Stimulated activated memory B cell treated with anti-CD40 and anti-IgM and Interleukin-4, amounts not matched to agents 10 μg/mL and 1 μg/mL and 100 μg/mL, for 72 hours (primary cell): ENCODE results near the gene MYLK2.
A peak's percentile ranks its signal among the peaks of the same experiment; 100 is the strongest.

Experiments
- ATAC-seq: fragments of 150-1000 bp; cut with Tn5 transposase; 2 replicates; pipeline ENCODE4 v1.10.0; 2021
- H3K27ac Mint-ChIP-seq: one replicate; pipeline ENCODE4 v1.8.0; 2022; ENCODE audit warnings: mild to moderate bottlenecking, mixed read lengths
- H3K27me3 Mint-ChIP-seq: one replicate; pipeline ENCODE4 v1.8.0; 2022; ENCODE audit warnings: mixed read lengths
- H3K36me3 Mint-ChIP-seq: one replicate; pipeline ENCODE4 v1.8.0; 2022; ENCODE audit warnings: mixed read lengths
- H3K4me1 Mint-ChIP-seq: one replicate; pipeline ENCODE4 v1.8.0; 2022; ENCODE audit warnings: mixed read lengths
- H3K4me3 Mint-ChIP-seq: one replicate; pipeline ENCODE4 v1.8.0; 2022; ENCODE audit warnings: mild to moderate bottlenecking, moderate library complexity, mixed read lengths
- H3K9me3 Mint-ChIP-seq: one replicate; pipeline ENCODE4 v1.8.0; 2022; ENCODE audit warnings: mixed read lengths

MYLK2 gene

DNA sequence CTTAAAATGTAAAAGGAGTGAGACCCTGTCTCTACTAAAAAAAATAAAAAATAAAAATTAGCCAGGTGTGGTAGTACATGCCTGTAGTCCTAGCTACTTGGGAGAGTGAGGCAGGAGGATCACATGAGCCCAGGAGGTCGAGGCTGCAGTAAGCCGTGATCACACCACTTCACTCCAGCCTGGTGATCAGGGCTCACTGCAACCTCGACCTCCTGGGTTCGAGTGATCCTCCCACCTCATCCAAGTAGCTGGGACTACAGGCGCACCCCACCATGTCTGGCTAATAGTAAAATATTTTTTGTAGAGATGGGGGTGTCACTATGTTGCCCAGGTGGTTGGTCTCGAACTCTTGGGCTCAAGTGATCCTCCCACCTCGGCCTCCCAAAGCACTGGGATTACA, 34.3 kb downstream of the MYLK2 start:
- Mint-ChIP-seq H3K27ac (no peak overlapping the region), H3K4me3 (no peak overlapping the region), H3K4me1 (peaks cover 7% of the 10 kb centered on the region), H3K27me3 (peaks cover 33% of the 10 kb centered on the region), H3K9me3 (no peaks in the 10 kb centered on the region), H3K36me3 (no peaks in the 10 kb centered on the region)
- no peak for ATAC-seq

DNA sequence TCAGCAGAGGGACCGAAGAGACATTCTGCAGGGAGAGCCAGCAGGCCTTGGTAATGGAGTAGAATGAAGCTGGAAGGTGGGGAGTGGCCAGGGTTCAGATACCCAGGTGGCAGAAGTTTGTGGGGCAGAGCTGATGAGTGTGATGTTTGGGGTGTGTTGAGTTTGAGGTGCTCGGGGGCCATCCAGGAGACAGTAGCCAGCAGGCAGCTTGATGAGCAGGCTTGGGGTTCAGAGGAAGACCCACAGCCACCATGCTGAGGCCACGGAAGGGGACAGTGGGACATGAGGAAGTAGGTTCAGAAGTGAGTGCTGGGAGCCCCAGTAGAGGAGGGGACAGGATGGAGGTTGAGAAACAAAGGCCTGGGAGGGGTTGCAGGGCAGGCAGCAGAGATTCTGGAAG, 37.4 kb downstream of the MYLK2 start:
- no peaks in the 10 kb centered on the region for H3K36me3 Mint-ChIP-seq
- H3K27ac Mint-ChIP-seq = no peak overlapping the region
- ATAC-seq = no peak
- H3K4me1 Mint-ChIP-seq = peaks cover 15% of the 10 kb centered on the region
- no peak overlapping the region for H3K4me3 Mint-ChIP-seq
- peaks cover 14% of the 10 kb centered on the region for H3K27me3 Mint-ChIP-seq
- no peaks in the 10 kb centered on the region for H3K9me3 Mint-ChIP-seq

DNA sequence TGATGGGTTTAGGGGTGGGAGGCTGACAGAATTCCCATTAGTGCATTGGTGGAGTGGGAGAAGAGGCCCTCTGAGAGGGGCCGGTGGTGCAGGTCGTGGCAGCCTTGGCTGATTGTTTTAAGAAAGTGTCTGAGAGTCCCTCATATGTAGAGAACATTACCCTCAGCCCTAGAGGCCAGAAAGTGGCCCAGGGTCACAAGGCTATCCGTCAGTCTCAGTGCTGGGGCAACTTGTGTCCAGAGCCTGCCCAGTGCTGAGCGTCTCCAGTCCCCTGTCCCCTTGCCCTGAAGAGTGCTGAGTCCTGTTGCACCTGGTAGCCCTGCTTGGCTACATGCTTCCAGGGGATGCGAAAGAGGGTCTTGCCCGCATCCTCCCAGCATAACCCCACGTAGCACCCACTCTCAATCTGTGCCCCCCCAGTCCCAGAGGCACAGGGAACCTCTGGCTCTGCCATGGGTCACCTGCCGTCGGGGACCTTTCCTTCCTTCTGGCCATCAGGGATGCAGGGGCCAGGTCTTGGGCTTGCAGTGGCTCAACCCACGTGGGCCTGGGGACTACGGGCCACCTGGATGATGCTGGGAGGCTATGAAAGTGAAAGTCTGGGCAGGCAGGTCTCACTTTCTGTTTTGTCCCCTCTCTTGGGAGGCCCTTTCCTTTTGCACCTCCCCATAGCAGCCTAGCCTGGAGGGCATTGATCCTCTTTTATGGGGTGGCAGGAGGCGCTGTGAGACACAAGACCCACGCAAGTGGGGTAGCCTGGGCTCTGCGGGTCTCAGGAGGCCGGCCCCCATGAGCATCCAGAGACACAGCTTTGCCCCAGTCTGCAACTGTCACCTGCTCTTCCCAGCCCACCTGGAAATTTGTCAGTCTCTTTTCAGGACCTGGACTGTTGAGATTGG, 39.0 kb downstream of the MYLK2 start:
- H3K27ac Mint-ChIP-seq = no peak overlapping the region
- ATAC-seq = peak; percentile 80

DNA sequence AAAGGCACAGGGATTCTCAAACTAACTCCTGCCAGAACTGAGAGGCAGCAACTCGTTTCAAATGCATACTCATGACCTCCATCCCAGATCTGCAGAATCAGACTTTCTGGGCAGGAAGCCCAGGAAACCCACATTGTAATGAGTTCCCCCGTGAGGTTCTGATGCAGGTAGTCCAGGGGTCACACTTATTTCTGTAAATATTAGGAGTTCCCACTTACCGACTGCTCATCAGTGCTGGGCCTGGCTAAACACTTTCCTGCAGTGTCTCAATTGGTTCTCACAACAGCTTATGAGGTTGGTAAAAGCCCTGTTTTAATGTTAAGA, 39.6 kb downstream of the MYLK2 start:
- no peak overlapping the region for H3K27ac Mint-ChIP-seq
- peaks cover 19% of the 10 kb centered on the region for H3K27me3 Mint-ChIP-seq
- H3K36me3 Mint-ChIP-seq = no peaks in the 10 kb centered on the region
- H3K9me3 Mint-ChIP-seq = no peaks in the 10 kb centered on the region
- ATAC-seq = no peak
- peaks cover 22% of the 10 kb centered on the region for H3K4me1 Mint-ChIP-seq
- no peak overlapping the region for H3K4me3 Mint-ChIP-seq

More for the DNA sequence above, 39.0 kb downstream of the MYLK2 start:
- H3K4me1 Mint-ChIP-seq = peaks cover 22% of the 10 kb centered on the region
- peaks cover 19% of the 10 kb centered on the region for H3K27me3 Mint-ChIP-seq
- H3K4me3 Mint-ChIP-seq = no peak overlapping the region
- no peaks in the 10 kb centered on the region for H3K36me3 Mint-ChIP-seq
- H3K9me3 Mint-ChIP-seq = no peaks in the 10 kb centered on the region

DNA sequence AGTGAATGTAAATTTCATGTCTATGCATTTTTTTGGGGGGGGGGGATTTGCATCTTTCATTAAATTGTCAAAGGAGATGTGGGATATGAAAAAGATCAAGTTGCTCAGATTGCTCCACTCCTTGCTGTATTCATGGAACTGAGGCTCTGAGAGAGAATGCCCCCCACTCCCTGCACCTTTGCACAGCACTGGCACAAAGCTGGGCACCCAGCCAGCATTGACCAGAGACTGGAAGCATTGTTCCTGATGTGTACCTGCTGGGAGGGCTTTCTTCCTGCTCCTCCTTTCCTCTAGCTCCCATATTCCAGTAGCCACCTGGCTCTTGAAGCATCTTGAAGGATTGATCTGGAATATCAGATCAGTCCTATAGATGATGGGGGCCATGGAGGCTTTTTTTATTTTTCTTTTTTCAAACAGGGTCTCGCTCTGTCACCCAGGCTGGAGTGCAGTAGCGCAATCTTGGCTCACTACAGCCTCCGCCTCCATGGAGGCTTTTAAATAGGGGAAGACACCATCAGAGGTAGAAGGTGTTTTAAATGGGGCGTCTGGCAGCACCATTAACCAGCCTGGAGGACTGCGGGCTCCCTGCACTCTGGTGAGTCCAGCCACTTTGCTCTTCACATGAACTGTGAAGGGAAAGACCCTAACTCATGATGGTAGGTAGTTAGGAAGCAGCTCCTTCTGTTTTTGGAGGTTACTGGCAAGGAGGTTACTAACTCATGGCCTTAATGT, 40.3 kb downstream of the MYLK2 start:
- Mint-ChIP-seq H3K27me3 (peaks cover 19% of the 10 kb centered on the region), H3K27ac (no peak overlapping the region), H3K4me3 (no peak overlapping the region), H3K9me3 (no peaks in the 10 kb centered on the region), H3K4me1 (peaks cover 22% of the 10 kb centered on the region), H3K36me3 (no peaks in the 10 kb centered on the region)
- ATAC-seq = no peak

DNA sequence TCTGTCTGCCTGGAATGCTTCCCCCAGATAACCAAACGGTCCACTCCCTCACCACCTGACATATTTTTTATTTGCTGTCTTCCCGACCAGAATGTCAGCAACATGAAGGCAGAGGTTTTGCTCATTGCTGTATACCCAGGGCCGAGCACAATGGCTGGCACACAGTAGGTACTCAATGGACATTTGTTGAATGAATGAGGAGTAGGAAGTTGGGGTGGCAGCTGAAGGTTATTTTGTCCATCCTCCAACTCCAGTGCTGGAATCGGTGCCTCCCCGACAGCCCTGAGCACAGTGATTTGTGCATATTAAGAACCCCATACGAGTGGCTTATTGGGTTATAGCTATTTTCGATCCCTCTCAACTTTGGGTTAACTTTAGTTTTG, 40.8 kb downstream of the MYLK2 start:
- H3K36me3 Mint-ChIP-seq = no peaks in the 10 kb centered on the region
- no peak overlapping the region for H3K27ac Mint-ChIP-seq
- no peak for ATAC-seq
- no peak overlapping the region for H3K4me3 Mint-ChIP-seq
- H3K9me3 Mint-ChIP-seq = no peaks in the 10 kb centered on the region
- peaks cover 22% of the 10 kb centered on the region for H3K4me1 Mint-ChIP-seq
- peaks cover 19% of the 10 kb centered on the region for H3K27me3 Mint-ChIP-seq

DNA sequence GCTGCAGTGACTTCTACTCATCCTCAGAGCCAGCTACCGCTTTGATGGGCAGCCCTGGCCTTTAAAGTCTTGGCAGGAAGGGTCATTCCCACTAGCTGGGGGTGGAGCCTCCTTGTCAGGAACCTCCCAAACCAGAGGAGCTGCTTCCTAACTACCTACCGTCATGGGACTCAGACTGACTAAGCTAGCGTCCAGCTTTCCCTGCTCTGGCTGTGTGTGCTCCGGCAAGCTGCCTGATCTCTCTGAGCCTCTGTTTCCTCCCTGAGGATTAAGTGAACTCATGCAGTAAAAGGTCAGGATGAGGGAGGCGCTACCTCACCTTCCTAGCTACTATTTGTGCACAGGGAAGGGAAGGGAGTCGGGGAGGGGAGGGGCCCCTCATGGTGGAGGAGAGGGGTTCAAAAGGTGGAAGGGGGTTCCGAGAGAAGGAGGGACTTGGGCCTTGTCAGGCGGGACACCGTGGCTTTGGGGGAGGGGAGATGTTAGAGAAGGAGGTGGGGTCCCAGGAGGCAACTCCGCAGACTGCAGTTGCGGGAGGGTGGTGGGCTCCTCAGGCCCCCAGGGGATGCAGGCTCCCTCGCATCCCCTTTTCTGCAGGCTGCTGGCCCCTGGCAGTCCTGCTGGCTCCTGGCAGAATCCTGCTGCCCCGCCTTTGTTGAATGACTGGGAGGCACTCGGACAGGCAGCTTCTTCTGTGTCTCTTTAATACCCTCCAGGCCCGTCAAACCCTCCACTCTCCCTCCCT, 41.4 kb downstream of the MYLK2 start:
- Mint-ChIP-seq H3K4me1 (peaks cover 22% of the 10 kb centered on the region), H3K36me3 (no peaks in the 10 kb centered on the region), H3K27ac (no peak overlapping the region), H3K4me3 (peak overlapping the region; percentile 11), H3K27me3 (peaks cover 19% of the 10 kb centered on the region), H3K9me3 (no peaks in the 10 kb centered on the region)
- no peak for ATAC-seq

DNA sequence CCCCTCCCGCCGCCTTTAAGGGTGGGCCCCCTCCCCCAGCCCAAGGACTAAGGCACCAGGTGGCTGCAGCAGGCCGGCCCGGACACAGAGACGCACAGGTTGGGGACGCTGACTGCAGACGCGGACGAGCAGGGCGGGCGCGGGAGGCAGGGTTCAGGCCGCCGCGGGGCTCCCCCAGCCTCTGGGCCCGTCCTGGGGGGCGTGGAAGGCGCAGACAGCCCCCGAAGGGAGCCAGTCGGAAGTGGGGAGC, 41.9 kb downstream of the MYLK2 start:
- peak; percentile 46 for ATAC-seq
- H3K36me3 Mint-ChIP-seq = no peaks in the 10 kb centered on the region
- H3K4me3 Mint-ChIP-seq = peak overlapping the region; percentile 11
- H3K4me1 Mint-ChIP-seq = peaks cover 22% of the 10 kb centered on the region
- H3K9me3 Mint-ChIP-seq = no peaks in the 10 kb centered on the region
- peaks cover 19% of the 10 kb centered on the region for H3K27me3 Mint-ChIP-seq
- H3K27ac Mint-ChIP-seq = no peak overlapping the region

DNA sequence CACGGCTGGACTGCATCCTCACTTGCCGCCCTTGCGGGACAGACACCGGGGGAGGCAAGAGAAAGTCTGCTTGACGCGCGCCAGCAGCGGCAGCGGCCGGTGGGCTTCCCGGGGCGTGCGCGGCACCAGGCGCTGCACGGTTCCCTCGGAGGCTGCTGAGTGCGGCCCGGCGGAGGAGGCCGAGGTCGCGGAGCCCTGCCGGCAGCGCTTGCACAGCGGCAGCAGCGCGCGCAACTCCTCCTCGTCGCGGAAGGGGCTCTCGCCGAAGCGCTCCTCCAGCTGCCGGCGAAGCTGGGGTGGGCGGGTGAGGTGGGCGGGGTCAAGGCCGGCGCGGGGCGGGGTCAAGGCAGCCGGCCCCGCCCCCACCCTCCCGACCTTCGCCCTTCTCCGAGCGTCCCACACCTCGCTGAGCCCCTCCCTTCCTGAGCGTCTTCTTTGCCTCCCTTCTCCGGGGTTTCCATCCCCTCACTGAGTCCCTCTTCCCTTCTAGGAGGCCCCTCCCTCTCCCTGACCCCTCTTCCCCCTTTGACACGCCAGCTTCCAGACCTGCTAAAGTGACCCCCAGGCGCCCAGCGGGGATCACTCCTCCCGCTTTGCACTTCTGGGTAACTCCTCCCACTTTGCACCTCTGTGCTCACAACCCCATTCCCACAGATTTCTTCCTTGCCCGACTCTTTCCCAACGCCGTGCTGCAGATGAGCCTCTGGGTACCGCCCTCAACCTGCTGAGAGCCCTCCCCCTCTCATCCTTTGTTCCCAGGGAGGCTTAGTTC, 42.4 kb downstream of the MYLK2 start:
- H3K4me1 Mint-ChIP-seq = peaks cover 22% of the 10 kb centered on the region
- peak overlapping the region; percentile 18 for H3K27ac Mint-ChIP-seq
- peak overlapping the region; percentile 70 for H3K4me3 Mint-ChIP-seq
- peak; percentile 79 for ATAC-seq
- no peaks in the 10 kb centered on the region for H3K9me3 Mint-ChIP-seq
- H3K27me3 Mint-ChIP-seq = peaks cover 19% of the 10 kb centered on the region
- H3K36me3 Mint-ChIP-seq = no peaks in the 10 kb centered on the region

DNA sequence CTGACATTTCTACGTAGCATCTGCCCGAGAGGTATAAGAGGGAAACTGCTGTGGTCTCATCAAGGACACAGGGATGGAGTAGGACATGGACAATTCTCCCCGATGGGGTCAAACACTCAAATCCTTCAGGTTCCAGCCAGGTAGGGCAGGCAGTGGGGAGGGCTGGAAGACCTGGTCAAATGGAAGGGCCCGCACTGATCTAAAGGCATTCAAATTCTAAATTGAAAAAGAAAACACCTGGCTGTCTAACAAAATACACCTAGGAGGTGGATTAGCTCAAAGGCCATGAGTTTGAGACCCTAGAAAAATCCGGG, 43.0 kb downstream of the MYLK2 start:
- H3K4me1 Mint-ChIP-seq = peaks cover 23% of the 10 kb centered on the region
- H3K27me3 Mint-ChIP-seq = peaks cover 19% of the 10 kb centered on the region
- no peaks in the 10 kb centered on the region for H3K36me3 Mint-ChIP-seq
- H3K27ac Mint-ChIP-seq = peak overlapping the region; percentile 18
- no peak for ATAC-seq
- no peaks in the 10 kb centered on the region for H3K9me3 Mint-ChIP-seq
- peak overlapping the region; percentile 70 for H3K4me3 Mint-ChIP-seq

DNA sequence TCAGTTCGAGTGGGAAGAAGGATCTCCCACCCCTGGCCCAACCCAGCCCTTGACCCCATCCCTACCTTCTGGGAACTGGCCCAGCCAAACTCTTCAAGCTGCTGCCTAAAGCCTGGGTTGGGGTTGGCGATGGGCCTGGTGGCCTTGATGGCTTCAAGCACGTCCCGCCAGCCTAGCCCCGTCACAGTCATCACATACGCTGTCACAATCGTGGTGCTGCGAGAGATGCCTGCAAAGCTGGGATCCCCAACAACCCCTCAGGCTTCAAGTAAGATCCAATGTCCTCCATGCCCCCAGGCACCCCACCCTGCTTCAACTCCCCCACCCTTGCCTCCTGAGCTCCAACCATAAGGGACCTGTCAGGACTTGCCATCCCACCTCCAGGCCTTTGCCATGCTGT, 43.4 kb downstream of the MYLK2 start:
- Mint-ChIP-seq H3K4me1 (peaks cover 27% of the 10 kb centered on the region), H3K27ac (no peak overlapping the region), H3K27me3 (peaks cover 19% of the 10 kb centered on the region), H3K36me3 (no peaks in the 10 kb centered on the region), H3K9me3 (no peaks in the 10 kb centered on the region), H3K4me3 (no peak overlapping the region)
- no peak for ATAC-seq

DNA sequence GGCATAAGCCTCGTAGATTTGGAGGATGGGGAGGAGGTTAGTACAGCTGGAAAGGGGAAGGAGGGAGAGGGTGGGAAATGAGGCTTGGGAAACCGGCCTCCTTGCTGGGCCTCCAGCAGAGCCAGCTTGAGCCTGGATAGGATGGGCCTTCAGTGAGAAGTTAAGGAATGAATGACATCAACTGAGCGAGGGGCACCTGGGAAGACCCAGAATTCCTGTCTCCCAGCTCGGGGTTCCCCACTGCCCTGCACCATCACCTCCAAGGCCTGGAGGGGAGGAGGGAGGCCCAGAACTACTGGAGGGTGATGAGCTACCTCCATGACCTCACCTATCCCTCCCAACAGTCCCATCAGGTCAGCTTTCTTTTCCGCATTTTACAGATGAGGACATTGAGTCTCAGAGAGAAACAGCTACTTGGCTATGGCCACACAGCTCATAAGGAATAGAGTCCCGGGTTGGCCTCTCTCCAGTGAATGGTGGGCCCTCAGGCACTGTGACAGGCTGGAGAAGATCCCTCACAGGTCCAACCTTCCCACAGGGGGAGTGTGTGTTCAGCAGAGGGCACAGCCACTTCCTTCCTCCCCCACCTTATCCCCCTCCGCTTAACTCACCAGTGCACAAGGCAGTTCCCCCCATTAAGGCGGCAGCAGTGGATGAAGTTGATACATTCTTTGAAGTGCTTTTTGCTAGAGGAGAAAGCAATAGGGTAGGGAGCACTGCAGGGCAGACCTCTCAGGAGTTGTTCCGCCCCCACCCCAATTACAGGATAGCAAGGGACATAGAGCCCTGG, 44.3 kb downstream of the MYLK2 start:
- no peaks in the 10 kb centered on the region for H3K36me3 Mint-ChIP-seq
- H3K27ac Mint-ChIP-seq = no peak overlapping the region
- peaks cover 29% of the 10 kb centered on the region for H3K4me1 Mint-ChIP-seq
- H3K4me3 Mint-ChIP-seq = no peak overlapping the region
- ATAC-seq = no peak
- peaks cover 22% of the 10 kb centered on the region for H3K27me3 Mint-ChIP-seq
- no peaks in the 10 kb centered on the region for H3K9me3 Mint-ChIP-seq

DNA sequence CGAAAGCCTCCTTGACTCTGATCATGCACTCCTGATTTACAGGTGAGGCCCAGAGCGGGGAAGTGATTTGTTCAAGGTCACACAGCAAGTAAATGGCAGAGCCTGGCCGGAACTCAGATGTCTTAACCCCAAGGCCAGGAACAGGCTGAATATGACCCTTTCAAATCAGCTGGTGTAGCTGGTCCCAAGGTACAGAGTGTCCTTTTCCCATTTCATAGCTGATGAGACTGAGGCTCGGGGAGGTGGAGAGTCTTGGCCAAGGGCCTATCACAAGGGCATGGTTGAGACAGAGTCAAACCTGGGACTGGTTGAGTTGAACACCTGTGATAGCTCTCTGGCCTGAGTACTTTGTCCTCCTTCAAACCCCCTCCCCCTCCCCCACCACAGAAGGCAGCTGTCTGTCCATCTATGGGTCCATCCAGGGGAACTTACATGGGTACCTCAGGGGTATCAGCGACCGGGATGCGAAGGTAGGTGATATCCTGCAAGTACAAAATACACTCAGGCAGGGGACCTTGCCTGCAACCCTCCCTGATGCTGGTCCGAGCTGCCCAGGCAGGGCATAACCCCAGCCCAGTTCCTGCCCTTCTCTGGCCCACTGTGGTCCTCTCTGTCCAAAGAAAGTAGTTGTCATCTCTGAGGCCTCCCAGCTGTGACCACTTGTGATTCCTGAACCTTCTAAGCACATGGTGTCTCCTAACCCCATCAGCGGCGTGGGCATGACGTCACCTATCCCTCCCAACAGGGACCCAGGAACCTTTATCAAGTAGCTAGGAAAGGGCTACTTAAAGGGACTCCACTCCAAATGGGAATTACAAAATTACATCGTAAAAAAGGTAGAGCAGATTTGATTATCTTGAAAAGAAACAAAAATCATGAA, 45.6 kb downstream of the MYLK2 start:
- no peak overlapping the region for H3K4me3 Mint-ChIP-seq
- no peaks in the 10 kb centered on the region for H3K36me3 Mint-ChIP-seq
- H3K9me3 Mint-ChIP-seq = no peaks in the 10 kb centered on the region
- peaks cover 35% of the 10 kb centered on the region for H3K27me3 Mint-ChIP-seq
- no peak overlapping the region for H3K27ac Mint-ChIP-seq
- peaks cover 40% of the 10 kb centered on the region for H3K4me1 Mint-ChIP-seq
- ATAC-seq = no peak

DNA sequence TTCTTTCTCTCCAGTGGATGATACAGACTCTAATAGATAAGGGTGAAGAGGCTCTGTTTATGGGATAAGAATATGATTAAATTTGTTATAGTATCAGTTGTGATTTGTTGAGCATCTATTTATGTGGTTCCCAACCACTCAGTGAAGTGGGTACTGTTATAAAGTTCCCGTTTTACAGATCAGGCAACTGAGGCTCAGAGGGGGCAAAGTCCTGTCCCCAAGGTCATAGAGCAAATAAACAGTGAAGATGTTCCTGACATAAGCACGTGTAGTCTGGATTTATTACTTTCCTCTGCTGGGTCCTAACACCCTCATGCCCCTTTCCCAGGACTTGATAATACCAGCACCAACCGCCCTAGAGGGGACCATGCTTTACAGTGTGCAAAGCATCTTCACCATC, 47.1 kb downstream of the MYLK2 start:
- Mint-ChIP-seq H3K27me3 (peaks cover 37% of the 10 kb centered on the region), H3K4me1 (peaks cover 45% of the 10 kb centered on the region), H3K9me3 (no peaks in the 10 kb centered on the region), H3K36me3 (no peaks in the 10 kb centered on the region), H3K4me3 (no peak overlapping the region), H3K27ac (no peak overlapping the region)
- ATAC-seq = no peak
